Measurements from ENCODE around the gene ADAMTS18.

- TF ChIP-seq CTCF (conservative IDR thresholded peaks at IDR 0.05; ENCODE audit: low read depth, low read length) = no peak
- no peak for TF ChIP-seq EZH2phosphoT487 (IDR thresholded peaks at IDR 0.05; ENCODE audit: borderline replicate concordance, low read length)
- no peak for TF ChIP-seq EZH2 (IDR thresholded peaks at IDR 0.05; ENCODE audit: low read length, unreplicated experiment)
Observed at GRCh38 chr16:77323695-77324094, 111.1 kb downstream of the ADAMTS18 start.
